ENCODE data around the gene CHST4. TPM values are rescaled to one million over a fixed set of nuclear protein-coding genes. Genes with fewer than 3 reads are reported as not detected.

Gene CHST4
- total RNA-seq, 1 experiment from 2014 or later, result 9.9 TPM

DNA sequence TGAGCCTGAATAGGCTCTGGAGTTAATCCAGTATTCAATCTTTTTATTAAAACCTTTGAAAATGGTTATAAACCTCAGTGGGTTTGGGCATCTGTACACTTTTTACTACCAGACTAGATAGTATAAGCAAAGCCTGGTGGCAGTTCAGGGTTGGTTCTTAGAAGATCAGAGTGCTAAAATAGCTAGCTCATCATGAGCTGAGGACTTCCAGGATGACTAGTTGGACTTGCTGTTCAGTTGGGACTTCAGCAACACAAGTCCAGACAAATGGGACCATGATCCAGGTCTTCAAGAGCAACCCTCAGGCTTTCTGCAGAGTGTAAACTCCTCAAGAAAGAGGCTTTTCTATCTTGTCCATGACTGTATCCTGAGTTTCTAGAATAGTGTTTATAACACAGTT is 35.9 kb upstream of the CHST4 start:
- CTCF ChIA-PET, result interaction anchor here (1.4 to 1.9 kb wide), 4 partner anchors 9 to 78 kb away, joined by 3 to 8 read pairs (median 5); no protein-coding TSS in a partner anchor
- no peaks in the 10 kb centered on the region for H3K36me3 Mint-ChIP-seq
- peaks cover 9% of the 10 kb centered on the region for H3K27me3 Mint-ChIP-seq (ENCODE audit: low read depth)
- no peaks in the 10 kb centered on the region for H3K4me1 Mint-ChIP-seq
- H3K4me3 Mint-ChIP-seq, result no peak overlapping the region
- H3K27ac Mint-ChIP-seq, result no peak overlapping the region
- ATAC-seq, result no peak
- POLR2A ChIA-PET, result interaction anchor here (1.4 kb wide), 1 partner anchor 11 kb away, joined by 3 read pairs; no protein-coding TSS in a partner anchor
- no peak for TF ChIP-seq GRHL2 (CRISPR knock-in tag; IDR thresholded peaks at IDR 0.05; ENCODE audit: insufficient replicate concordance, severe bottlenecking)
- TF ChIP-seq ZNF121 (CRISPR knock-in tag; IDR thresholded peaks at IDR 0.05), result no peak
- TF ChIP-seq ZNF423 (CRISPR knock-in tag; IDR thresholded peaks at IDR 0.05), result no peak
- TF ChIP-seq, protein P1, sequence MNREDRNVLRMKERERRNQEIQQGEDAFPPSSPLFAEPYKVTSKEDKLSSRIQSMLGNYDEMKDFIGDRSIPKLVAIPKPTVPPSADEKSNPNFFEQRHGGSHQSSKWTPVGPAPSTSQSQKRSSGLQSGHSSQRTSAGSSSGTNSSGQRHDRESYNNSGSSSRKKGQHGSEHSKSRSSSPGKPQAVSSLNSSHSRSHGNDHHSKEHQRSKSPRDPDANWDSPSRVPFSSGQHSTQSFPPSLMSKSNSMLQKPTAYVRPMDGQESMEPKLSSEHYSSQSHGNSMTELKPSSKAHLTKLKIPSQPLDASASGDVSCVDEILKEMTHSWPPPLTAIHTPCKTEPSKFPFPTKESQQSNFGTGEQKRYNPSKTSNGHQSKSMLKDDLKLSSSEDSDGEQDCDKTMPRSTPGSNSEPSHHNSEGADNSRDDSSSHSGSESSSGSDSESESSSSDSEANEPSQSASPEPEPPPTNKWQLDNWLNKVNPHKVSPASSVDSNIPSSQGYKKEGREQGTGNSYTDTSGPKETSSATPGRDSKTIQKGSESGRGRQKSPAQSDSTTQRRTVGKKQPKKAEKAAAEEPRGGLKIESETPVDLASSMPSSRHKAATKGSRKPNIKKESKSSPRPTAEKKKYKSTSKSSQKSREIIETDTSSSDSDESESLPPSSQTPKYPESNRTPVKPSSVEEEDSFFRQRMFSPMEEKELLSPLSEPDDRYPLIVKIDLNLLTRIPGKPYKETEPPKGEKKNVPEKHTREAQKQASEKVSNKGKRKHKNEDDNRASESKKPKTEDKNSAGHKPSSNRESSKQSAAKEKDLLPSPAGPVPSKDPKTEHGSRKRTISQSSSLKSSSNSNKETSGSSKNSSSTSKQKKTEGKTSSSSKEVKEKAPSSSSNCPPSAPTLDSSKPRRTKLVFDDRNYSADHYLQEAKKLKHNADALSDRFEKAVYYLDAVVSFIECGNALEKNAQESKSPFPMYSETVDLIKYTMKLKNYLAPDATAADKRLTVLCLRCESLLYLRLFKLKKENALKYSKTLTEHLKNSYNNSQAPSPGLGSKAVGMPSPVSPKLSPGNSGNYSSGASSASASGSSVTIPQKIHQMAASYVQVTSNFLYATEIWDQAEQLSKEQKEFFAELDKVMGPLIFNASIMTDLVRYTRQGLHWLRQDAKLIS (CRISPR knock-in tag; IDR thresholded peaks at IDR 0.05; ENCODE audit: borderline replicate concordance), result no peak
- TF ChIP-seq, protein P2, sequence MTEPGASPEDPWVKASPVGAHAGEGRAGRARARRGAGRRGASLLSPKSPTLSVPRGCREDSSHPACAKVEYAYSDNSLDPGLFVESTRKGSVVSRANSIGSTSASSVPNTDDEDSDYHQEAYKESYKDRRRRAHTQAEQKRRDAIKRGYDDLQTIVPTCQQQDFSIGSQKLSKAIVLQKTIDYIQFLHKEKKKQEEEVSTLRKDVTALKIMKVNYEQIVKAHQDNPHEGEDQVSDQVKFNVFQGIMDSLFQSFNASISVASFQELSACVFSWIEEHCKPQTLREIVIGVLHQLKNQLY (CRISPR knock-in tag; IDR thresholded peaks at IDR 0.05), result no peak
- no peak for TF ChIP-seq ZNF138 (CRISPR knock-in tag; conservative IDR thresholded peaks at IDR 0.05)
- TF ChIP-seq, protein P3, sequence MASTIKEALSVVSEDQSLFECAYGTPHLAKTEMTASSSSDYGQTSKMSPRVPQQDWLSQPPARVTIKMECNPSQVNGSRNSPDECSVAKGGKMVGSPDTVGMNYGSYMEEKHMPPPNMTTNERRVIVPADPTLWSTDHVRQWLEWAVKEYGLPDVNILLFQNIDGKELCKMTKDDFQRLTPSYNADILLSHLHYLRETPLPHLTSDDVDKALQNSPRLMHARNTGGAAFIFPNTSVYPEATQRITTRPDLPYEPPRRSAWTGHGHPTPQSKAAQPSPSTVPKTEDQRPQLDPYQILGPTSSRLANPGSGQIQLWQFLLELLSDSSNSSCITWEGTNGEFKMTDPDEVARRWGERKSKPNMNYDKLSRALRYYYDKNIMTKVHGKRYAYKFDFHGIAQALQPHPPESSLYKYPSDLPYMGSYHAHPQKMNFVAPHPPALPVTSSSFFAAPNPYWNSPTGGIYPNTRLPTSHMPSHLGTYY (CRISPR knock-in tag; IDR thresholded peaks at IDR 0.05), result no peak
- TF ChIP-seq FOXP1 (CRISPR knock-in tag; IDR thresholded peaks at IDR 0.05; ENCODE audit: borderline replicate concordance), result no peak
- no peak for TF ChIP-seq NR3C1 (CRISPR knock-in tag; conservative IDR thresholded peaks at IDR 0.05; ENCODE audit: low read depth)
- H3K9me3 Mint-ChIP-seq, result no peaks in the 10 kb centered on the region
- no peak for DNase-seq (ENCODE audit: low spot score)

DNA sequence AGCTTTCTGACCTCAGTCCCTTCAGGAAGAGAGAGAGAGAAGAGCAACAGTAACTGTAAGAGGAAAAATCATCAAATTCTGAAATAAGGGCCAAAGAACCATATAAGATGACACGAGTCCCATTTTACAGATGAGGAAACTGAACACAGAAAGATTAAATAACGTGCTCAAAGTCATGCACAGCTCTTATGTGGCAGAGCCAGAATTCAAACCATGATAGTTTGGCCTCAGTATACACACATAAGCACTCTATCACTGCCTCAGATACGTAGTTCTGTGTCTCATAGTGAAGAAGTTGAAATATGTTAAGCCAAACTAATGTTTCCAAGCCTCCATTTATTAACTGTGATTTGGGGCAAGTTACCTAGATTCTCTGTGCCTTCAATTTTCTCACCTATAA is 35.2 kb upstream of the CHST4 start:
- no peak overlapping the region for H3K27ac Mint-ChIP-seq
- no peak for TF ChIP-seq FOXJ3 (CRISPR knock-in tag; IDR thresholded peaks at IDR 0.05; ENCODE audit: borderline replicate concordance)
- TF ChIP-seq ZNF396 (CRISPR knock-in tag; IDR thresholded peaks at IDR 0.05; ENCODE audit: borderline replicate concordance), result no peak
- ATAC-seq, result no peak
- ChIA-PET CTCF (interaction anchor here (1.2 to 1.5 kb wide), 2 partner anchors 51 to 78 kb away, joined by 3 read pairs; no protein-coding TSS in a partner anchor), POLR2A (interaction anchor here (1.4 kb wide), 1 partner anchor 12 kb away, joined by 3 read pairs; no protein-coding TSS in a partner anchor)
- no peaks in the 10 kb centered on the region for H3K4me1 Mint-ChIP-seq
- H3K4me3 Mint-ChIP-seq, result no peak overlapping the region
- no peak for DNase-seq (ENCODE audit: low spot score)
- H3K36me3 Mint-ChIP-seq, result no peaks in the 10 kb centered on the region
- H3K27me3 Mint-ChIP-seq (ENCODE audit: low read depth), result peaks cover 8% of the 10 kb centered on the region
- no peaks in the 10 kb centered on the region for H3K9me3 Mint-ChIP-seq

DNA sequence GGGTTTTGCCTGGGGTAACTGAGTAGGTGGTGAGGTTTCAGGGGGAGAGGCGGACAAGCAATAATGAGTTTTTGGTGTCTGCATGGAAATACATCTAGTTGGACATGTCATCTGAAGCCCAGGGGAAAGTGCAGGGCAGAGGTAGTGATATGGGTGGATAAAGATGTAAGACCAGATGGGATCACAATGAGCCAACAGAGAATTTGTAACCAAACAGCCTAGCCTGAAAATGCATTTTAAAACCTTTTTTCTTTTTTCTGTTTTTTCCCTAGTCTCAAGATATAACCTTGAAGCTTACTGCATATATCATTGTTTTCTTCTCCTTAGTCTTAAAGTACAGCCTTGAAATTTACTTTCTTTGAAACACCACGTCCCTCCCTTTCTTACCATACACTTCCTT is 33.4 kb upstream of the CHST4 start:
- H3K27ac Mint-ChIP-seq, result no peak overlapping the region
- CTCF ChIA-PET, result interaction anchor here (0.8 to 2.0 kb wide), 4 partner anchors 9 to 119 kb away, joined by 3 to 8 read pairs (median 6); no protein-coding TSS in a partner anchor
- peaks cover 5% of the 10 kb centered on the region for H3K27me3 Mint-ChIP-seq (ENCODE audit: low read depth)
- TF ChIP-seq, protein P4, sequence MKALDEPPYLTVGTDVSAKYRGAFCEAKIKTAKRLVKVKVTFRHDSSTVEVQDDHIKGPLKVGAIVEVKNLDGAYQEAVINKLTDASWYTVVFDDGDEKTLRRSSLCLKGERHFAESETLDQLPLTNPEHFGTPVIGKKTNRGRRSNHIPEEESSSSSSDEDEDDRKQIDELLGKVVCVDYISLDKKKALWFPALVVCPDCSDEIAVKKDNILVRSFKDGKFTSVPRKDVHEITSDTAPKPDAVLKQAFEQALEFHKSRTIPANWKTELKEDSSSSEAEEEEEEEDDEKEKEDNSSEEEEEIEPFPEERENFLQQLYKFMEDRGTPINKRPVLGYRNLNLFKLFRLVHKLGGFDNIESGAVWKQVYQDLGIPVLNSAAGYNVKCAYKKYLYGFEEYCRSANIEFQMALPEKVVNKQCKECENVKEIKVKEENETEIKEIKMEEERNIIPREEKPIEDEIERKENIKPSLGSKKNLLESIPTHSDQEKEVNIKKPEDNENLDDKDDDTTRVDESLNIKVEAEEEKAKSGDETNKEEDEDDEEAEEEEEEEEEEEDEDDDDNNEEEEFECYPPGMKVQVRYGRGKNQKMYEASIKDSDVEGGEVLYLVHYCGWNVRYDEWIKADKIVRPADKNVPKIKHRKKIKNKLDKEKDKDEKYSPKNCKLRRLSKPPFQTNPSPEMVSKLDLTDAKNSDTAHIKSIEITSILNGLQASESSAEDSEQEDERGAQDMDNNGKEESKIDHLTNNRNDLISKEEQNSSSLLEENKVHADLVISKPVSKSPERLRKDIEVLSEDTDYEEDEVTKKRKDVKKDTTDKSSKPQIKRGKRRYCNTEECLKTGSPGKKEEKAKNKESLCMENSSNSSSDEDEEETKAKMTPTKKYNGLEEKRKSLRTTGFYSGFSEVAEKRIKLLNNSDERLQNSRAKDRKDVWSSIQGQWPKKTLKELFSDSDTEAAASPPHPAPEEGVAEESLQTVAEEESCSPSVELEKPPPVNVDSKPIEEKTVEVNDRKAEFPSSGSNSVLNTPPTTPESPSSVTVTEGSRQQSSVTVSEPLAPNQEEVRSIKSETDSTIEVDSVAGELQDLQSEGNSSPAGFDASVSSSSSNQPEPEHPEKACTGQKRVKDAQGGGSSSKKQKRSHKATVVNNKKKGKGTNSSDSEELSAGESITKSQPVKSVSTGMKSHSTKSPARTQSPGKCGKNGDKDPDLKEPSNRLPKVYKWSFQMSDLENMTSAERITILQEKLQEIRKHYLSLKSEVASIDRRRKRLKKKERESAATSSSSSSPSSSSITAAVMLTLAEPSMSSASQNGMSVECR (CRISPR knock-in tag; IDR thresholded peaks at IDR 0.05; ENCODE audit: borderline replicate concordance), result no peak
- TF ChIP-seq ZNF138 (CRISPR knock-in tag; conservative IDR thresholded peaks at IDR 0.05), result no peak
- TF ChIP-seq, protein P5, sequence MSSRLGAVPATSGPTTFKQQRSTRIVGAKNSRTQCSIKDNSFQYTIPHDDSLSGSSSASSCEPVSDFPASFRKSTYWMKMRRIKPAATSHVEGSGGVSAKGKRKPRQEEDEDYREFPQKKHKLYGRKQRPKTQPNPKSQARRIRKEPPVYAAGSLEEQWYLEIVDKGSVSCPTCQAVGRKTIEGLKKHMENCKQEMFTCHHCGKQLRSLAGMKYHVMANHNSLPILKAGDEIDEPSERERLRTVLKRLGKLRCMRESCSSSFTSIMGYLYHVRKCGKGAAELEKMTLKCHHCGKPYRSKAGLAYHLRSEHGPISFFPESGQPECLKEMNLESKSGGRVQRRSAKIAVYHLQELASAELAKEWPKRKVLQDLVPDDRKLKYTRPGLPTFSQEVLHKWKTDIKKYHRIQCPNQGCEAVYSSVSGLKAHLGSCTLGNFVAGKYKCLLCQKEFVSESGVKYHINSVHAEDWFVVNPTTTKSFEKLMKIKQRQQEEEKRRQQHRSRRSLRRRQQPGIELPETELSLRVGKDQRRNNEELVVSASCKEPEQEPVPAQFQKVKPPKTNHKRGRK (CRISPR knock-in tag; IDR thresholded peaks at IDR 0.05; ENCODE audit: borderline replicate concordance), result no peak
- TF ChIP-seq, protein P6, sequence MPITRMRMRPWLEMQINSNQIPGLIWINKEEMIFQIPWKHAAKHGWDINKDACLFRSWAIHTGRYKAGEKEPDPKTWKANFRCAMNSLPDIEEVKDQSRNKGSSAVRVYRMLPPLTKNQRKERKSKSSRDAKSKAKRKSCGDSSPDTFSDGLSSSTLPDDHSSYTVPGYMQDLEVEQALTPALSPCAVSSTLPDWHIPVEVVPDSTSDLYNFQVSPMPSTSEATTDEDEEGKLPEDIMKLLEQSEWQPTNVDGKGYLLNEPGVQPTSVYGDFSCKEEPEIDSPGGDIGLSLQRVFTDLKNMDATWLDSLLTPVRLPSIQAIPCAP (CRISPR knock-in tag; IDR thresholded peaks at IDR 0.05), result no peak
- TF ChIP-seq ZNF396 (CRISPR knock-in tag; IDR thresholded peaks at IDR 0.05; ENCODE audit: borderline replicate concordance), result no peak
- no peak for TF ChIP-seq NR3C1 (CRISPR knock-in tag; conservative IDR thresholded peaks at IDR 0.05; ENCODE audit: low read depth)
- TF ChIP-seq, protein P7, sequence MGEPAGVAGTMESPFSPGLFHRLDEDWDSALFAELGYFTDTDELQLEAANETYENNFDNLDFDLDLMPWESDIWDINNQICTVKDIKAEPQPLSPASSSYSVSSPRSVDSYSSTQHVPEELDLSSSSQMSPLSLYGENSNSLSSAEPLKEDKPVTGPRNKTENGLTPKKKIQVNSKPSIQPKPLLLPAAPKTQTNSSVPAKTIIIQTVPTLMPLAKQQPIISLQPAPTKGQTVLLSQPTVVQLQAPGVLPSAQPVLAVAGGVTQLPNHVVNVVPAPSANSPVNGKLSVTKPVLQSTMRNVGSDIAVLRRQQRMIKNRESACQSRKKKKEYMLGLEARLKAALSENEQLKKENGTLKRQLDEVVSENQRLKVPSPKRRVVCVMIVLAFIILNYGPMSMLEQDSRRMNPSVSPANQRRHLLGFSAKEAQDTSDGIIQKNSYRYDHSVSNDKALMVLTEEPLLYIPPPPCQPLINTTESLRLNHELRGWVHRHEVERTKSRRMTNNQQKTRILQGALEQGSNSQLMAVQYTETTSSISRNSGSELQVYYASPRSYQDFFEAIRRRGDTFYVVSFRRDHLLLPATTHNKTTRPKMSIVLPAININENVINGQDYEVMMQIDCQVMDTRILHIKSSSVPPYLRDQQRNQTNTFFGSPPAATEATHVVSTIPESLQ (CRISPR knock-in tag; IDR thresholded peaks at IDR 0.05), result no peak

More for the DNA sequence above, 33.4 kb upstream of the CHST4 start:
- no peaks in the 10 kb centered on the region for H3K9me3 Mint-ChIP-seq
- POLR2A ChIA-PET, result no interaction called here
- DNase-seq (ENCODE audit: low spot score) (no peak), ATAC-seq (no peak)
- no peaks in the 10 kb centered on the region for H3K36me3 Mint-ChIP-seq
- no peak overlapping the region for H3K4me3 Mint-ChIP-seq
- H3K4me1 Mint-ChIP-seq, result no peaks in the 10 kb centered on the region

Measured in WTC11 (cell line).